Mucosa of stomach (tissue), 1 donor: ENCODE measurements around the gene TEX22.

Experiments used
- H3K27me3 ChIP-seq: one replicate; pipeline ENCODE4 v1.7.0; 2013; ENCODE audit warnings: mild to moderate bottlenecking, low read length; ENCODE audit not compliant: control insufficient read depth, insufficient read depth
- H3K36me3 ChIP-seq: one replicate; pipeline ENCODE4 v1.7.0; 2013; ENCODE audit warnings: low read length; ENCODE audit not compliant: control insufficient read depth, insufficient read depth
- H3K4me1 ChIP-seq: one replicate; pipeline ENCODE4 v1.7.0; 2013; ENCODE audit warnings: mild to moderate bottlenecking, low read length; ENCODE audit not compliant: control insufficient read depth, insufficient read depth
- H3K4me3 ChIP-seq: one replicate; pipeline ENCODE4 v1.7.0; 2013; ENCODE audit warnings: low read length
- H3K9ac ChIP-seq: one replicate; pipeline ENCODE4 v1.7.0; 2013; ENCODE audit warnings: mild to moderate bottlenecking, low read length, moderate library complexity
- H3K9me3 ChIP-seq: one replicate; pipeline ENCODE4 v1.7.0; 2013; ENCODE audit warnings: mild to moderate bottlenecking, low read length, moderate library complexity; ENCODE audit not compliant: control insufficient read depth
- donor health status: Pancreatic carcinoma.

TEX22 gene

DNA sequence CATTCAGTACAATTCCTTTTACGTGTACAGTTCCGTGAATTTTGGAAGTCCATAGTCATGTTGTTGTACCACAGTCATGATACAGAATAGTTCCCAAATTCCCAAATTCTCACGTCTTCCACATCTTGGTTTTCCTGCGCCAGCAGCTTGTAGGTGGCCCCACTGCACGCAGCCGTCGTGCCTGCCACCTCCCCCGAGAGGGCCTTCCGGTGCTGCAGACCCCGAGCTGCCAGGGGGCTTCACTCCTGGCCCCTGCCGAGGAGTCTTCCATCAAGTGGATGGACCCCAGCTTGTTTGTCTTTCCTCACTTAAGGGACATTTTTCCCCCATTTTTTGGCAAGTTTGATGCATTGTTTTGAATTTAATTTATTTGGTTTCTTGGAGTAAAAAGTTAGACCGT is 38.1 kb downstream of the TEX22 start:
- H3K4me3 ChIP-seq, result no peak overlapping the region
- no peaks in the 10 kb centered on the region for H3K9me3 ChIP-seq
- H3K4me1 ChIP-seq, result peaks cover 4% of the 10 kb centered on the region
- H3K27me3 ChIP-seq, result no peaks in the 10 kb centered on the region
- no peak overlapping the region for H3K9ac ChIP-seq
- H3K36me3 ChIP-seq, result no peaks in the 10 kb centered on the region

DNA sequence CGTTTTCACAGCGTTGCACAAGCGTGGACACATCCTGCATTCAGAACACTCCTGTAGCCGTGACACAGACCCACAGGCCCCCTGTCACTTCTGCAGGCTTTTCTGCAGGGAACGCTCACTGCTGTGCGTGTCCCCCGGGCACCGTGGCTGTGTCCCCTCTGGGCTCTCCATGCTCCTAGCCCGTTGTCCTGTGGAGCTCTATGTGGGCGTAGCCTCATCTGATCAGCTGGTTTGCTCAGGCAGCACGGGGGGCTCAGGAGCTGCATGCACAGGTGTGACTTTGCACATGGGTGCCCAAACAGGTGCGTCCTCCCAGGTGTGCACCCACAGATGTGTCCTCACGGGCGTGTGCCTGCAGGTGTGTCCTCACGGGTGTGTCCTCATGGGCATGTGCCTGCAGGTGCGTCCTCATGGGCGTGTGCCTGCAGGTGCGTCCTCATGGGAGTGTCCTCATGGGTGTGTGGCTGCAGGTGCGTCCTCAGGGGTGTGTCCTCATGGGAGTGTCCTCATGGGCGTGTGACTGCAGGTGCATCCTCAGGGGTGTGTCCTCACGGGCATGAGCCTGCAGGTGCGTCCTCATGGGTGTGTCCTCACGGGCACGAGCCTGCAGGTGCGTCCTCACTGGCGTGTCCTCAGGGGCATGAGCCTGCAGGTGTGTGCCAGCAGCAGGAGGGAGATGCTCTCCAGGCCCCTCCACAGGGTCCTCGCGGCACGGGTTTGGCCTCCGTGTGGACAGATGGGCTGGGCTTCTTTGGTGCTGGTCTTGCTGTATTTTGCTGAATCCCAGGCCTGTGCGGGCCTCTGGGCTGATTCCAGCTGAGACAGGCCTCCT is 38.8 kb downstream of the TEX22 start:
- Histone ChIP-seq H3K9ac (no peak overlapping the region), H3K27me3 (no peaks in the 10 kb centered on the region), H3K4me3 (no peak overlapping the region), H3K4me1 (peaks cover 4% of the 10 kb centered on the region), H3K9me3 (no peaks in the 10 kb centered on the region), H3K36me3 (no peaks in the 10 kb centered on the region)

- Histone ChIP-seq H3K27me3 (no peaks in the 10 kb centered on the region), H3K9me3 (no peaks in the 10 kb centered on the region), H3K36me3 (no peaks in the 10 kb centered on the region), H3K4me3 (no peak overlapping the region), H3K9ac (no peak overlapping the region), H3K4me1 (peaks cover 4% of the 10 kb centered on the region)
These were observed 39.6 kb downstream of the TEX22 start for GRCh38 chr14:105437723-105438500.

DNA sequence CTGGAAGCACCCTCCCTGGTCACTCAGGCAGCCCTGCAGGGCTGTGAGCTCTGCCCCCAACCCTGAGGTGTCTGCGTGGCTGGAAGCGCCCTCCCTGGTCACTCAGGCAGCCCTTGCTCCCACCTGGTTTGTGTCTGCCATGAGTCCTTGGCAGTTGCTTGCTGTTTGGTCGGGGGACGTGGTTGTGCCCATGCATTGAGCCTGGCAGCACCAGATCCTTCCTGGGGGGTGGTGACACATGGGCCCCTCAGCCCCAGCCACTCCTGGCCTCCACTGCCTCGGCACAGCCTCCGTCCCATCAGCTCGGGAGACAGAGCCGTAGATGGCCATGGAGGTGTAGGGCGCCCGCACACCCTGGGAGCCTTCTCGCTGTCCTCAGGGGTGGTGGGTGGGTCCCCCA is 40.8 kb downstream of the TEX22 start:
- Histone ChIP-seq H3K4me1 (peaks cover 4% of the 10 kb centered on the region), H3K27me3 (no peaks in the 10 kb centered on the region), H3K36me3 (no peaks in the 10 kb centered on the region), H3K4me3 (no peak overlapping the region), H3K9me3 (no peaks in the 10 kb centered on the region), H3K9ac (no peak overlapping the region)

DNA sequence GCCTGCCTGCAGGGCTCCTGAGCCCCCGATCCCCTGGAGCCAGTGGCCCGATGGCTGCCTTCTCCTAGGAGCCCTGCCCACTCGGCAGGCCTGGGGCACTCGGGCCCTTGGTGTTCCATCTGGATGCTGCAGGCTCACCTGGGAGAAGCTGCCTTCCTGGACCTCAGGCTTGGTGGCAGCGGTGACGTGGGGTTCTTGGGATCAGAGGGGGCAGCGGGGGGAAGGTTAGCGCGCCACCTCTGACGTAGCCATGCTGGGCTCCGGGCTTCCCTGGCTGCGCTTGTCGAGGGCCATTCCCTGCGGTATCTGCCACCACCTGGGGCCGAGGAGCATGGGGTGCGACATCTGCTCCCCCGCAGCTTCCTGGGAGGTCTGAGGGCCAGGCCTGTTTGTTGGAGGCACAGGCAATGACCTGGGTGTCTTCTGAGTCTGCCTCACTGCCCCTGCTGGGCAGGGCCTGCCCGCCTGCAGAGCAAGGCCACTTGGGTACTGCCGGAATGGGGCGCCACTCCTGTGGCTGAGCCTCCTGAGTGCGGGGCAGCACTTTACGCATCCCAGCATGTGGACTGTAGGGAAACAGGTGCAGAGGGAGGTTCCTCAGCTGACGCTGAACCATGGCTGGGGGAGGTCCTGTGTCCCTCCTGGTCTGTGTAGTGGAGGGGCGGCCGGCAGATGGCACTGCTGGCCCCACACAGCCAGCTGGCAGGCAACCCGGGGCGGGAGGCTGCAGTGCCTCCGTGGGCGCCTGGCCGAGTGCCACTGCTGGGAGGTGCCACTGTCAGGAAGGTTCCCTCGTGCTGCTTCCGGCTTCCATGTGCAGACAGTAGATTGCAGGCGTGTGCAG is 41.6 kb downstream of the TEX22 start:
- peaks cover 4% of the 10 kb centered on the region for H3K4me1 ChIP-seq
- no peak overlapping the region for H3K9ac ChIP-seq
- no peak overlapping the region for H3K4me3 ChIP-seq
- no peaks in the 10 kb centered on the region for H3K36me3 ChIP-seq
- H3K9me3 ChIP-seq, result no peaks in the 10 kb centered on the region
- H3K27me3 ChIP-seq, result no peaks in the 10 kb centered on the region

- H3K9ac ChIP-seq, result no peak overlapping the region
- H3K27me3 ChIP-seq, result no peaks in the 10 kb centered on the region
- no peaks in the 10 kb centered on the region for H3K9me3 ChIP-seq
- H3K36me3 ChIP-seq, result no peaks in the 10 kb centered on the region
- H3K4me1 ChIP-seq, result peaks cover 4% of the 10 kb centered on the region
- H3K4me3 ChIP-seq, result no peak overlapping the region
These were observed 42.2 kb downstream of the TEX22 start for GRCh38 chr14:105440554-105440900.

- Histone ChIP-seq H3K36me3 (no peaks in the 10 kb centered on the region), H3K4me3 (no peak overlapping the region), H3K9me3 (no peaks in the 10 kb centered on the region), H3K4me1 (peaks cover 4% of the 10 kb centered on the region), H3K27me3 (no peaks in the 10 kb centered on the region), H3K9ac (no peak overlapping the region)
These were observed 42.7 kb downstream of the TEX22 start for GRCh38 chr14:105440992-105441391.

DNA sequence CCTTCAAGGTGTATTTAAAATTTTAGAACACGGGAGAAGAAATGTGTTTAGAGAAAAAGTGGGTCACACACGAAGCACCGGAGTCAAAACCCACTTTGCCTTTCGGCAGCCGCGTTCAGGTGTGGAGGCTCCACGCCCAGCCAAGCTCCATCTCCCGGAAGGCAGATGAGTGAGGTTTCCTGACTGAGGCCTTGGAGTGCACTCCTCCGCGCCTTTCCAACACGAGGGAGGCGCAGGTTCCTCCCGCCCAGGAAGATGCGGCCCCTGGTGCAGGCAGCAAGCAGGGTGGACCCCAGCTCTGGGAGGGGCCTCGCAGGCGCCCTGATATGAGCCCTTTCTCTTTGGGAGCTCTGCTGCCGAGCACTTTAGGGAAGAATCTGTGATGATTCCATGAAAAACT is 43.8 kb downstream of the TEX22 start:
- H3K9me3 ChIP-seq, result no peaks in the 10 kb centered on the region
- peaks cover 3% of the 10 kb centered on the region for H3K4me1 ChIP-seq
- no peak overlapping the region for H3K9ac ChIP-seq
- H3K4me3 ChIP-seq, result no peak overlapping the region
- no peaks in the 10 kb centered on the region for H3K36me3 ChIP-seq
- no peaks in the 10 kb centered on the region for H3K27me3 ChIP-seq

DNA sequence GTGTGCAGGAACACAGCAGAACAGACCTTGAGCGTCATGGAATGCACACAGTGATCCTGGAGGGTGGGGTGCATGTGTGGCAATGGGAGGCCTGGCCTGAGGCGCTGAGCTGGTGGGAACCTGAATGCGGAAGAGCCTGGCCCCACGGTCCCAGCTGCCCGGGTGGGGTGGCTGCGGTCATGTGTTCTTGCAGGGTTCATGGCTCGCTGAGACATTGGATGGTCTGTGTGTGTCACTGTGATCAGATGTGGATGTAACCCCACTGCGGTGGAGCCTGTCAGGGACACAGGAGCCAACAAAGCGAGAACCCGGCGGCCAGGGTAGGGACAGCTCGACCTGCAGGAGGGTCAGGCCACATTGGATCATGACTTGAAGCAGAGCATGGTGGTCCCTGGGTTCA is 44.5 kb downstream of the TEX22 start:
- Histone ChIP-seq H3K4me1 (no peaks in the 10 kb centered on the region), H3K4me3 (no peak overlapping the region), H3K36me3 (no peaks in the 10 kb centered on the region), H3K9me3 (no peaks in the 10 kb centered on the region), H3K27me3 (no peaks in the 10 kb centered on the region), H3K9ac (no peak overlapping the region)

DNA sequence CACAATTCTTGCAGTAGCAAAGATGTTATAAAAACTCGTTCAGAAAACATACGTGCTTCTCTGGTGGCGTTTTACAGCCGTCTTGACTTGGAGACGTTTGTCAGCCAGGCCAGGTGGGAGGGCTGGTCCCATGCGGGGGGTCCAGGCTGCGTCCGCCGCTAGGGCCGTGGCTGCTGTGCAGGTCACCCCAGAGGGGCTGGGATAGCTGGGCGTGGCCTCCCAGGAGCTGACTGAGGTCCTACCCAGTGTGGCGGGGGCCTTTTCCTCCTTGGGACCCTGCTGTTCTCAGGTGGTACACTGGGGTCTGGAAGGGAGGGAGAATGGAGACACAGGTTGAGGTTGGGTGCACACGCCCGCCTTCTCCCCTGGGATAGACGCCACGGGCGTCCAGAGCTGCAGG is 46.5 kb downstream of the TEX22 start:
- no peaks in the 10 kb centered on the region for H3K27me3 ChIP-seq
- no peaks in the 10 kb centered on the region for H3K36me3 ChIP-seq
- H3K4me3 ChIP-seq, result no peak overlapping the region
- H3K4me1 ChIP-seq, result no peaks in the 10 kb centered on the region
- no peaks in the 10 kb centered on the region for H3K9me3 ChIP-seq
- no peak overlapping the region for H3K9ac ChIP-seq

DNA sequence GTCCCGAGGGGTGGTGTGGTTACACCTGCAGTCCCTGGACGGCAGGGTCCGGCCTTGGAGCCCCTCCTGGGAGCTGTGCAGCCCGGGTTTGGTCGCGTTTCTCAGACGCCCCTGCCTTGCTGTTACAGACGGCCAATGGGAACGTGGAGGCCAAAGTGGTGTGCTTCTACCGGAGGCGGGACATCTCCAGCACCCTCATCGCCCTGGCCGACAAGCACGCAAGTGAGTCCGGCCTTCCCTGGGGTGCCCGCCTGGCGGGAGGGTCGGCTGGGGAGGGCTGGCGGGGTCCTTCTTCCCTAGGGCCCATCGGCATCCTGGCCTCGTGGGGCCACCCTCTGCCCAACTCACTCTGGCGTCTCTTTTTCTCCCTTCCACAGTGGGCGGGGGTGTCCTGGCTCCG is 47.0 kb downstream of the TEX22 start:
- Histone ChIP-seq H3K9ac (no peak overlapping the region), H3K27me3 (no peaks in the 10 kb centered on the region), H3K9me3 (no peaks in the 10 kb centered on the region), H3K4me3 (no peak overlapping the region), H3K4me1 (no peaks in the 10 kb centered on the region), H3K36me3 (no peaks in the 10 kb centered on the region)
